HEK293 (cell line): Measurements from ENCODE around the gene RASA3.

Experiments used
- ZBTB20 ChIP-seq: fragments of 450-650 bp; formaldehyde crosslinking; IDR thresholded peaks from 2 replicates; pipeline ENCODE4 v1.5.1; 2016; ENCODE audit warnings: missing biosample characterization, missing genetic modification characterization
- ZNF121 ChIP-seq: fragments of 450-650 bp; formaldehyde crosslinking; IDR thresholded peaks from 2 replicates; pipeline ENCODE4 v1.5.1; 2016; ENCODE audit warnings: missing biosample characterization, missing genetic modification characterization
- ZNF280C ChIP-seq: fragments of 450-650 bp; formaldehyde crosslinking; IDR thresholded peaks from 2 replicates; pipeline ENCODE4 v1.5.1; 2016; ENCODE audit warnings: missing biosample characterization, missing genetic modification characterization
- ZNF830 ChIP-seq: fragments of 450-650 bp; IDR thresholded peaks from 2 replicates; pipeline ENCODE4 v1.5.0; 2018; ENCODE audit warnings: missing biosample characterization, missing genetic modification characterization, low read depth, mild to moderate bottlenecking, moderate library complexity

- TF ChIP-seq ZBTB20 (tag by site-specific recombination) (no peak), ZNF121 (tag by site-specific recombination) (no peak), ZNF830 (tag by site-specific recombination) (no peak), ZNF280C (no peak)
Measured at GRCh38 chr13:114022309-114022669, 110.1 kb downstream of the RASA3 start.
